Suppressor macrophage treated with lipopolysaccharide for 1 hour (primary cell): ENCODE measurements around the gene DEFB128.

Source experiments
- DNase-seq, 3 donors: peaks; one replicate each; pipeline ENCODE4 v3.0.0-alpha.2; 2020 to 2022

The DEFB128 gene

GRCh38 chr20:152131-152530 is 37.4 kb downstream of the DEFB128 start:
- no peak for DNase-seq

- DNase-seq: no peak
Measured at GRCh38 chr20:145877-146276, 43.6 kb downstream of the DEFB128 start.

- no peak for DNase-seq
Measured at GRCh38 chr20:142290-142689, 47.2 kb downstream of the DEFB128 start, which contains the start of gene DEFB126. TSS of gene DEFB126 (plus strand) at chr20:142590. CDS start at chr20:142629, 39 bp downstream.
